B cell (primary cell): ENCODE measurements around the gene GGTLC1. TPM values are rescaled to one million over a fixed set of nuclear protein-coding genes. Genes with fewer than 3 reads are reported as not detected.

Experiments
- ATAC-seq: fragments of 200-7000 bp; cut with Tn5 transposase; one replicate; pipeline ENCODE4 v1.10.0; 2021; ENCODE audit warnings: low read depth, mild to moderate bottlenecking, moderate number of reproducible peaks, moderate library complexity
- CTCF ChIA-PET: fragments of 350-600 bp; sonication (Branson Sonifier 250); formaldehyde crosslinking; loops from one replicate; lab custom pipeline; 2021; ENCODE audit warnings: antibody characterized with exemption, inconsistent platforms; lab: Charles Lee
- POLR2A ChIA-PET: fragments of 350-600 bp; sonication (Branson Sonifier 250); formaldehyde crosslinking; loops from one replicate; lab custom pipeline; 2021; ENCODE audit warnings: antibody characterized with exemption; lab: Charles Lee
- DNase-seq: peaks from one replicate; pipeline ENCODE4 v3.0.0; 2013
- H2AFZ ChIP-seq: 2 replicates; pipeline ENCODE4 v1.6.1; 2012; ENCODE audit warnings: mild to moderate bottlenecking, low read depth, low read length; ENCODE audit not compliant: insufficient read depth, poor library complexity, severe bottlenecking
- H3K27ac ChIP-seq, 2 donors: 1 replicate in 1 of 2; 2 replicates in 1 of 2; pipeline ENCODE4 v1.5.1; 2012 to 2013; ENCODE audit warnings: low read length in 2 of 2, mild to moderate bottlenecking in 2 of 2, moderate library complexity in 1 of 2
- H3K27me3 ChIP-seq, 4 experiments: fragments of 200-600 bp in 1 of 4; sonication (generic) in 1 of 4; replicated peaks in 1 of 4; 1 replicate in 2 of 4; 2 replicates in 2 of 4; pipeline versions ENCODE4 v1.6.1 to v1.7.0; 2013 to 2016; ENCODE audit warnings: low read length in 3 of 4, mild to moderate bottlenecking in 2 of 4, mixed read lengths in 1 of 4, moderate library complexity in 1 of 4; ENCODE audit not compliant: insufficient read depth in 4 of 4, control insufficient read depth in 3 of 4; ENCODE audit errors: control extremely low read depth in 1 of 4
- H3K36me3 ChIP-seq, 2 experiments: replicated peaks in 1 of 2; 1 replicate in 1 of 2; 2 replicates in 1 of 2; pipeline versions ENCODE4 v1.6.1 to v1.7.1; 2013; ENCODE audit warnings: low read length in 1 of 2; ENCODE audit not compliant: insufficient read depth in 2 of 2, control insufficient read depth in 1 of 2; ENCODE audit errors: control extremely low read depth in 1 of 2, extremely low read depth in 1 of 2
- H3K4me1 ChIP-seq, 2 donors: fragments of 200-600 bp in 1 of 2; sonication (generic) in 1 of 2; 1 replicate in 1 of 2; 2 replicates in 1 of 2; pipeline versions ENCODE4 v1.5.1 to v1.6.1; 2013 to 2017; ENCODE audit warnings: low read length in 2 of 2; ENCODE audit not compliant: control insufficient read depth in 2 of 2, insufficient read depth in 2 of 2
- H3K4me2 ChIP-seq: replicated peaks from 2 replicates; pipeline ENCODE3; 2012; ENCODE audit warnings: mild to moderate bottlenecking, low read depth, low read length; ENCODE audit not compliant: poor library complexity, severe bottlenecking
- H3K4me3 ChIP-seq, 5 experiments: fragments of 200-600 bp in 1 of 5; sonication (generic) in 1 of 5; 1 replicate in 3 of 5; 2 replicates in 2 of 5; pipeline versions ENCODE4 v1.5.1 to v1.7.0; 2011 to 2016; ENCODE audit warnings: low read length in 4 of 5, mild to moderate bottlenecking in 4 of 5, low read depth in 2 of 5, control low read depth in 1 of 5, moderate library complexity in 1 of 5; ENCODE audit not compliant: insufficient read depth in 1 of 5; ENCODE audit errors: control extremely low read depth in 1 of 5, extremely low read depth in 1 of 5
- H3K79me2 ChIP-seq: fragments of 200-600 bp; sonication (generic); one replicate; pipeline ENCODE4 v1.6.0; 2016; ENCODE audit warnings: low read length; ENCODE audit not compliant: control insufficient read depth, insufficient read depth
- H3K9ac ChIP-seq: fragments of 200-600 bp; sonication (generic); 2 replicates; pipeline ENCODE4 v1.6.1; 2017; ENCODE audit warnings: mild to moderate bottlenecking, low read length, moderate library complexity
- H3K9me3 ChIP-seq, 3 donors: one replicate each; pipeline versions ENCODE4 v1.6.1 to v1.7.1; 2013; ENCODE audit warnings: low read length in 2 of 3; ENCODE audit not compliant: control insufficient read depth in 2 of 3, insufficient read depth in 1 of 3; ENCODE audit errors: control extremely low read depth in 1 of 3
- H4K20me1 ChIP-seq: 2 replicates; pipeline ENCODE4 v1.6.0; 2012; ENCODE audit warnings: mild to moderate bottlenecking, low read length; ENCODE audit not compliant: insufficient read depth, control insufficient read depth, poor library complexity, severe bottlenecking
- H3K27ac Mint-ChIP-seq: one replicate; pipeline ENCODE4 v1.8.0; 2021; ENCODE audit warnings: mixed read lengths
- H3K27me3 Mint-ChIP-seq: one replicate; pipeline ENCODE4 v1.8.0; 2021; ENCODE audit warnings: mixed read lengths
- H3K4me1 Mint-ChIP-seq: one replicate; pipeline ENCODE4 v1.8.0; 2021; ENCODE audit warnings: mixed read lengths
- H3K4me3 Mint-ChIP-seq: one replicate; pipeline ENCODE4 v1.8.0; 2021; ENCODE audit warnings: mixed read lengths
- H3K9me3 Mint-ChIP-seq: one replicate; pipeline ENCODE4 v1.8.0; 2022; ENCODE audit warnings: mixed read lengths; ENCODE audit not compliant: insufficient read depth
- EZH2 ChIP-seq: IDR thresholded peaks from 2 replicates; pipeline ENCODE4 v1.6.1; 2012; ENCODE audit warnings: borderline replicate concordance, low read depth, mild to moderate bottlenecking, moderate library complexity, low read length; ENCODE audit not compliant: insufficient read depth, poor library complexity, severe bottlenecking
- WGBS: methylation state at CpG from one replicate; pipeline ENCODE4 v1.1.5; 2013; ENCODE audit warnings: missing lambda C conversion rate; ENCODE audit not compliant: insufficient coverage; 5-methylcytosine and 5-hydroxymethylcytosine counted together
- intact Hi-C: fragments of 100-400 bp; cut with micrococcal nuclease; formaldehyde crosslinking; loops from one replicate; pipeline ENCODE4 v1.10.0; 2022
- polyA plus RNA-seq: library from polyadenylated mRNA; depleted of rRNA; stranded (reverse); fragments of >200 nt; gene quantifications from 2 replicates; pipeline ENCODE4 v1.2.3, GENCODE V29; 2012
- total RNA-seq, 2 donors: library from RNA; stranded (reverse); fragments of 120-200 nt in 1 of 2; gene quantifications; 1 replicate in 1 of 2; 2 replicates in 1 of 2; pipeline versions ENCODE4 v1.2.3 to v1.2.4, GENCODE V29; 2013 to 2022
- TF ChIP-seq, protein P1 (sequence below): fragments of 200-600 bp; IDR thresholded peaks from one replicate; pipeline ENCODE4 v1.8.0; 2022; ENCODE audit warnings: antibody characterized with exemption, mild to moderate bottlenecking

The GGTLC1 gene
- total and polyA plus RNA-seq, 2 donors (not counting 1 experiment from before 2014, with no cell fraction given), result not detected

GRCh38 chr20:23939063-23939462 lies 49.5 kb downstream of the GGTLC1 start:
- ATAC-seq (no peak), DNase-seq (no peak)
- Histone ChIP-seq H3K27me3 (no peaks in the 10 kb centered on the region), H3K4me2 (no peak overlapping the region), H4K20me1 (no peaks in the 10 kb centered on the region), H3K4me3 (no peak overlapping the region), H3K36me3 (no peaks in the 10 kb centered on the region), H2AFZ (no peak overlapping the region), H3K9ac (no peak overlapping the region), H3K79me2 (no peaks in the 10 kb centered on the region), H3K4me1 (no peaks in the 10 kb centered on the region), H3K27ac (no peak overlapping the region), H3K9me3 (peaks cover 0 to 15% (median 0%) of the 10 kb centered on the region in 3 donors)
- intact Hi-C loops, result loop anchor here (5.0 kb wide), 1 partner anchor 1128 kb away; no protein-coding TSS in a partner anchor
- CTCF ChIA-PET, result interaction anchor here (0.5 kb wide), 1 partner anchor 158 kb away, joined by 3 read pairs; no protein-coding TSS in a partner anchor
- TF ChIP-seq, protein P1, sequence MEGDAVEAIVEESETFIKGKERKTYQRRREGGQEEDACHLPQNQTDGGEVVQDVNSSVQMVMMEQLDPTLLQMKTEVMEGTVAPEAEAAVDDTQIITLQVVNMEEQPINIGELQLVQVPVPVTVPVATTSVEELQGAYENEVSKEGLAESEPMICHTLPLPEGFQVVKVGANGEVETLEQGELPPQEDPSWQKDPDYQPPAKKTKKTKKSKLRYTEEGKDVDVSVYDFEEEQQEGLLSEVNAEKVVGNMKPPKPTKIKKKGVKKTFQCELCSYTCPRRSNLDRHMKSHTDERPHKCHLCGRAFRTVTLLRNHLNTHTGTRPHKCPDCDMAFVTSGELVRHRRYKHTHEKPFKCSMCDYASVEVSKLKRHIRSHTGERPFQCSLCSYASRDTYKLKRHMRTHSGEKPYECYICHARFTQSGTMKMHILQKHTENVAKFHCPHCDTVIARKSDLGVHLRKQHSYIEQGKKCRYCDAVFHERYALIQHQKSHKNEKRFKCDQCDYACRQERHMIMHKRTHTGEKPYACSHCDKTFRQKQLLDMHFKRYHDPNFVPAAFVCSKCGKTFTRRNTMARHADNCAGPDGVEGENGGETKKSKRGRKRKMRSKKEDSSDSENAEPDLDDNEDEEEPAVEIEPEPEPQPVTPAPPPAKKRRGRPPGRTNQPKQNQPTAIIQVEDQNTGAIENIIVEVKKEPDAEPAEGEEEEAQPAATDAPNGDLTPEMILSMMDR, result no peak
- no peak for TF ChIP-seq EZH2
- Mint-ChIP-seq H3K9me3 (no peaks in the 10 kb centered on the region), H3K27me3 (peaks cover 3% of the 10 kb centered on the region), H3K4me1 (no peaks in the 10 kb centered on the region), H3K27ac (no peak overlapping the region), H3K4me3 (no peak overlapping the region)
- WGBS, result 68% methylated on average over 2 of the region's 2 CpGs
- POLR2A ChIA-PET, result no interaction called here

GRCh38 chr20:23938118-23938438 lies 50.5 kb downstream of the GGTLC1 start:
- no peak overlapping the region for H3K4me3 Mint-ChIP-seq
- H3K36me3 ChIP-seq, result no peaks in the 10 kb centered on the region
- WGBS, result 100% methylated on average over 2 of the region's 2 CpGs
- DNase-seq, result no peak
- H3K9me3 Mint-ChIP-seq, result no peaks in the 10 kb centered on the region
- peaks cover 3% of the 10 kb centered on the region for H3K27me3 Mint-ChIP-seq
- no peaks in the 10 kb centered on the region for H3K27me3 ChIP-seq
- no peaks in the 10 kb centered on the region for H3K4me1 Mint-ChIP-seq
- CTCF ChIA-PET, result interaction anchor here (0.6 to 1.7 kb wide), 7 partner anchors 9 to 65 kb away, joined by 3 to 5 read pairs (median 4); no protein-coding TSS in a partner anchor
- TF ChIP-seq, protein P1, result no peak
- TF ChIP-seq EZH2, result no peak
- H3K9me3 ChIP-seq, result peaks cover 0 to 15% (median 0%) of the 10 kb centered on the region in 3 donors
- no peak overlapping the region for H3K4me3 ChIP-seq
- H3K4me1 ChIP-seq, result no peaks in the 10 kb centered on the region
- H3K4me2 ChIP-seq, result no peak overlapping the region
- intact Hi-C loops, result loop anchor here (5.0 kb wide), 1 partner anchor 1129 kb away; no protein-coding TSS in a partner anchor
- no peak overlapping the region for H3K9ac ChIP-seq
- POLR2A ChIA-PET, result no interaction called here
- H3K79me2 ChIP-seq, result no peaks in the 10 kb centered on the region
- no peak overlapping the region for H2AFZ ChIP-seq
- ATAC-seq, result no peak
- H4K20me1 ChIP-seq, result no peaks in the 10 kb centered on the region
- H3K27ac ChIP-seq, result no peak overlapping the region
- no peak overlapping the region for H3K27ac Mint-ChIP-seq
